Osteocyte (in vitro differentiated cells): ENCODE measurements around the gene CTSD. TPM values are rescaled to one million over a fixed set of nuclear protein-coding genes. Genes with fewer than 3 reads are reported as not detected.

Experiments used
- DNase-seq: peaks from one replicate; pipeline ENCODE4 v3.0.0; 2021; ENCODE audit warnings: mixed read lengths; ENCODE audit not compliant: unreplicated experiment; ENCODE audit errors: extremely low spot score
- H3K27ac Mint-ChIP-seq: one replicate; pipeline ENCODE4 v1.8.0; 2021; ENCODE audit warnings: mild to moderate bottlenecking, mixed read lengths; ENCODE audit not compliant: unreplicated experiment
- H3K27me3 Mint-ChIP-seq: one replicate; pipeline ENCODE4 v1.8.0; 2021; ENCODE audit warnings: mixed read lengths; ENCODE audit not compliant: unreplicated experiment
- H3K36me3 Mint-ChIP-seq: one replicate; pipeline ENCODE4 v1.8.0; 2021; ENCODE audit warnings: mixed read lengths; ENCODE audit not compliant: unreplicated experiment
- H3K4me1 Mint-ChIP-seq: one replicate; pipeline ENCODE4 v1.8.0; 2021; ENCODE audit warnings: mixed read lengths; ENCODE audit not compliant: unreplicated experiment
- H3K4me3 Mint-ChIP-seq: one replicate; pipeline ENCODE4 v1.8.0; 2021; ENCODE audit warnings: mild to moderate bottlenecking, moderate library complexity, mixed read lengths; ENCODE audit not compliant: unreplicated experiment
- H3K9me3 Mint-ChIP-seq: one replicate; pipeline ENCODE4 v1.8.0; 2021; ENCODE audit warnings: mixed read lengths; ENCODE audit not compliant: unreplicated experiment
- total RNA-seq: library from RNA; stranded (reverse); gene quantifications from 2 replicates; pipeline ENCODE4 v1.2.1, GENCODE V29; 2021
- TF ChIP-seq, protein P1 (sequence below): fragments of 200-600 bp; sonication (generic); IDR thresholded peaks from 2 replicates; pipeline ENCODE4 v1.5.0; 2021; ENCODE audit warnings: antibody characterized with exemption, mild to moderate bottlenecking, moderate library complexity

CTSD gene
- total RNA-seq, 1 donor from 2014 or later: 2,062 TPM

DNA sequence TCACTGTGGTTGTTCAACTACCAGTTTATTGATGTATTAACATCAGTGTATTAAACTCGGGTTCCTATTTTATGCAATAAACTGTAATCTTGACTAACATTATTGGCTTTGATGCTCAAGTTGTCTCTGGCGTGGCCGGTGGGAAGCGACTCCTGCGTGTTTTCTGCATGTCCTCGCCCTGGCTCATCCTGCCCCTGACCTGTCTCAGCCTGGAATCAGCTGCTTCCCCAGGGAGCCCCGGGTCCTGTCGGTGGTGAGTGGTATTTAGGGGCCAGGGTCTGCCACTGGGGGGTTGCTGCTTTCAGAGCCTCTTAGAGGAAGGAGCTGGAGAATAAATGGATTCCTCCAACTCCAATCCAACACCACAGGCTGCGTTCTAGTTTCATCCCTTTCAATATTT is 35.9 kb downstream of the CTSD start:
- TF ChIP-seq, protein P1, sequence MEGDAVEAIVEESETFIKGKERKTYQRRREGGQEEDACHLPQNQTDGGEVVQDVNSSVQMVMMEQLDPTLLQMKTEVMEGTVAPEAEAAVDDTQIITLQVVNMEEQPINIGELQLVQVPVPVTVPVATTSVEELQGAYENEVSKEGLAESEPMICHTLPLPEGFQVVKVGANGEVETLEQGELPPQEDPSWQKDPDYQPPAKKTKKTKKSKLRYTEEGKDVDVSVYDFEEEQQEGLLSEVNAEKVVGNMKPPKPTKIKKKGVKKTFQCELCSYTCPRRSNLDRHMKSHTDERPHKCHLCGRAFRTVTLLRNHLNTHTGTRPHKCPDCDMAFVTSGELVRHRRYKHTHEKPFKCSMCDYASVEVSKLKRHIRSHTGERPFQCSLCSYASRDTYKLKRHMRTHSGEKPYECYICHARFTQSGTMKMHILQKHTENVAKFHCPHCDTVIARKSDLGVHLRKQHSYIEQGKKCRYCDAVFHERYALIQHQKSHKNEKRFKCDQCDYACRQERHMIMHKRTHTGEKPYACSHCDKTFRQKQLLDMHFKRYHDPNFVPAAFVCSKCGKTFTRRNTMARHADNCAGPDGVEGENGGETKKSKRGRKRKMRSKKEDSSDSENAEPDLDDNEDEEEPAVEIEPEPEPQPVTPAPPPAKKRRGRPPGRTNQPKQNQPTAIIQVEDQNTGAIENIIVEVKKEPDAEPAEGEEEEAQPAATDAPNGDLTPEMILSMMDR: no peak
- no peaks in the 10 kb centered on the region for H3K4me1 Mint-ChIP-seq
- no peak overlapping the region for H3K4me3 Mint-ChIP-seq
- DNase-seq: no peak
- H3K27ac Mint-ChIP-seq: no peak overlapping the region
- no peaks in the 10 kb centered on the region for H3K36me3 Mint-ChIP-seq
- H3K27me3 Mint-ChIP-seq: peaks cover 63% of the 10 kb centered on the region
- no peaks in the 10 kb centered on the region for H3K9me3 Mint-ChIP-seq

DNA sequence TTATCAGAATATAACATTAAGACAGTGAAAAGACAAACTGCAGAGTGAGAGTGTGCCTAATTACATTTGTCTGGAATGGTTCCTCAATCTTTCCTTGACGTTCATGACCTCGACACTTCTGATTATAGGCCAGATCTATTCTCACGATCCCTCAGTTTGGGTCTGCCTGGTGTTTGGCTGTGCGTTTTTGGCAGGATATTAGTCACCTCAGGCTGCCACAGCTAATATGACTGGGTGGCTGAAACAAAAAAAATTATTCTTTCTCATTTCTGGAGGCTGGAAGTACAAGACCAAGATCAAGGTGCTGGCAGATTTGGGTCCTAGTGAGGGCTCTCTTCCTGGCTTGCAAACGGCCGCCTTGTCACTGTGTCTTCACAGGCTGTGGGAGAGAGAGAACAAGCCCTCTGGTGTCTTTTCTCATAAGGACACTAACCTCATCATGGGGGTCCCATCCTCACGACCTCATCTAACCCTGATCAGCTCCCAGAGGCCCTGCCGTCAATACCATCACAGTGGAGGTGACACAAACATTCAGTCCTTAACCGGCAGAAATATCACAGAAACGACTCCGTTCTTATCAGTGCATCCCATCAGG is 36.5 kb downstream of the CTSD start:
- Mint-ChIP-seq H3K27me3 (peaks cover 66% of the 10 kb centered on the region), H3K36me3 (no peaks in the 10 kb centered on the region), H3K9me3 (no peaks in the 10 kb centered on the region), H3K27ac (no peak overlapping the region), H3K4me1 (no peaks in the 10 kb centered on the region), H3K4me3 (no peak overlapping the region)
- DNase-seq: no peak
- TF ChIP-seq, protein P1: no peak

DNA sequence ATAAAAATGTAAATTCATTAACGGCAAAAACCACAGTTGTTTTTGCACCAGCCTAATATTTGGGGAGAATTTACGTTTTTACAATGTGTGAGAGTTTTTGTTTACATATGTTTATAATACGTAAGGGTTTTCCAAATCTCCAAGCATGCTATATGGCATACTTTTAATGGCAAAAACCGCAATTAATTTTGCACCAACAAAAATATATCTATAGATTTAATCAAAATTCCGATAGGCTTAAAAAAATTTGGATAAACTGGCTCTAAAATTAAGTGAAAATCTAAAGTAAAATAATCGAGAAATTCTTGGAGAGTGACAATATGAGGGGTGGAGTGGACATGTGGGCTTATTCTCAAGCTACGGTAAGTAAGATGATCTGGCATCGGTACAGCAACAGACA is 43.9 kb downstream of the CTSD start:
- DNase-seq: no peak
- TF ChIP-seq, protein P1: no peak
- H3K36me3 Mint-ChIP-seq: no peaks in the 10 kb centered on the region
- no peaks in the 10 kb centered on the region for H3K9me3 Mint-ChIP-seq
- peaks cover 53% of the 10 kb centered on the region for H3K27me3 Mint-ChIP-seq
- no peak overlapping the region for H3K4me3 Mint-ChIP-seq
- H3K27ac Mint-ChIP-seq: no peak overlapping the region
- H3K4me1 Mint-ChIP-seq: no peaks in the 10 kb centered on the region

DNA sequence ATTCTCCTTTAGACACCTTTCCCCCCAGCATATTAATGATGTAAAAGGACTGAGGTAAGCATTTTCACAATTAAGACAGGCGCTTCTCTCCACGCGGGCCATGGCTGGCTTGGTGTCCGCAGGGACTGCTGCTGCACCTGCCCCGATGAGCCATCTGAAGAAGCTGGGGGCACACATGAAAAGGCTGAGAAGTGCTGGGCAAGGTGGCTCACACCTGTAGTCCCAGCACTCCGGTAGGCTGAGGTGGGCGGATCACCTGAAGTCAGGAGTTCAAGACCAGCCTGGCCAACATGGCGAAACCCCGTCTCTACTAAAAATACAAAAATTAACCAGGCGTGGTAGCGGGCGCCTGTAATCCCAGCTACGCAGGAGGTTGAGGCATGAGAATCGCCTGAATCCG is 45.4 kb downstream of the CTSD start:
- Mint-ChIP-seq H3K27ac (no peak overlapping the region), H3K36me3 (no peaks in the 10 kb centered on the region)

DNA sequence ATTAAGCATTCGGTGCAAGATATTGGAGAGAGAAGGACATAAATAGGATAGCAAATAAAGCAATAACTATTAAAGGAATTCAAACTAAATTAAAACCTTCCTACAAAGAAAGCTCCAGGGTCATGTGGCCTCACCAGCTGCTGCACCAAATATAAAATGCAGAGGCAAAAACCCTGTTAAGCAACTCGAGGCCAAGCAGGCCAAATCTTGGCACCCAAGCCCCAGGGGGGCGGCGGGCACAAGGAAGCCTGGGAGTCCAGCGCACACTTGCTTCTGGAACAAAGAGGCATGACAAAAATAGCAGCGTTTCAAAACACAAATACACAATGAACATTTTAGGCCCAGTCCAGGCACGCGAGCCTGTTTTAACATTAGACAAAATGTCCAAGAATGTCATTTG is 46.0 kb downstream of the CTSD start:
- H3K4me1 Mint-ChIP-seq: no peaks in the 10 kb centered on the region
- TF ChIP-seq, protein P1: no peak
- H3K27ac Mint-ChIP-seq: no peak overlapping the region
- H3K4me3 Mint-ChIP-seq: no peak overlapping the region
- no peaks in the 10 kb centered on the region for H3K36me3 Mint-ChIP-seq
- H3K27me3 Mint-ChIP-seq: peaks cover 51% of the 10 kb centered on the region
- H3K9me3 Mint-ChIP-seq: no peaks in the 10 kb centered on the region
- DNase-seq: no peak

More for the DNA sequence above, 45.4 kb downstream of the CTSD start:
- Mint-ChIP-seq H3K9me3 (no peaks in the 10 kb centered on the region), H3K4me1 (no peaks in the 10 kb centered on the region), H3K27me3 (peaks cover 51% of the 10 kb centered on the region), H3K4me3 (no peak overlapping the region)
- TF ChIP-seq, protein P1: no peak
- DNase-seq: no peak
